ENCODE results near the gene SEC16B. TPM values are rescaled to one million over a fixed set of nuclear protein-coding genes. Genes with fewer than 3 reads are reported as not detected.

Gene SEC16B
- total and polyA plus RNA-seq, 2 of the 8 experiments (the other 6 are each of a cell fraction or from before 2014, with no cell fraction given): 0.56 to 0.94 TPM

- FAIRE-seq: no peak
- Histone ChIP-seq H2AK5ac (ENCODE audit: low read depth, low read length) (no peak overlapping the region), H2BK12ac (ENCODE audit: low read depth, low read length) (no peak overlapping the region), H2BK5ac (ENCODE audit: low read depth, low read length) (no peak overlapping the region), H3K4me3 (ENCODE audit: extremely low read depth in 1 of 4, insufficient read depth in 2 of 4, low read depth in 3 of 4, low read length in 4 of 4) (no peak overlapping the region), H4K8ac (ENCODE audit: extremely low read depth, insufficient read depth, low read length) (no peak overlapping the region), H3K14ac (ENCODE audit: insufficient read length) (no peak overlapping the region), H3K23me2 (ENCODE audit: low read depth, low read length) (no peaks in the 10 kb centered on the region), H2BK15ac (ENCODE audit: low read length) (no peak overlapping the region), H3K27me3 (replicated peaks in 1 of 4; ENCODE audit: control insufficient read depth in 3 of 4, extremely low read depth in 1 of 4, insufficient read depth in 3 of 4, low read length in 3 of 4) (no peaks in the 10 kb centered on the region), H3K23ac (ENCODE audit: insufficient read length) (no peak overlapping the region), H3K9ac (replicated peaks in 1 of 4; ENCODE audit: extremely low read depth in 1 of 4, low read depth in 3 of 4, low read length in 3 of 4) (no peak overlapping the region), H2AFZ (ENCODE audit: low read length) (no peak overlapping the region), H4K91ac (replicated peaks; ENCODE audit: insufficient read length, low read length) (no peak overlapping the region), H3K56ac (replicated peaks; ENCODE audit: insufficient read length, low read depth, low read length) (no peak overlapping the region), H3K9me3 (ENCODE audit: insufficient read depth in 2 of 2, low read depth in 1 of 2, low read length in 1 of 2) (no peaks in the 10 kb centered on the region), H3K4me1 (replicated peaks in 1 of 4; ENCODE audit: control insufficient read depth in 3 of 4, insufficient read depth in 4 of 4, low read length in 3 of 4) (0 out of 7 replicates have a peak, but pooled peaks cover 0 to 3% (median 0%) of the 10 kb centered on the region in 4 experiments), H3K79me2 (ENCODE audit: control insufficient read depth in 1 of 2, insufficient read depth in 2 of 2, low read length in 2 of 2) (no peaks in the 10 kb centered on the region), H3K4ac (replicated peaks; ENCODE audit: insufficient read length, low read depth, low read length) (no peak overlapping the region), H3K36me3 (ENCODE audit: control insufficient read depth in 2 of 4, insufficient read depth in 4 of 4, low read length in 3 of 4) (no peaks in the 10 kb centered on the region), H4K20me1 (replicated peaks in 1 of 2; ENCODE audit: control insufficient read depth in 1 of 2, insufficient read depth in 2 of 2, low read length in 2 of 2) (no peaks in the 10 kb centered on the region), H4K5ac (ENCODE audit: insufficient read length, low read depth, low read length) (no peak overlapping the region), H2BK20ac (ENCODE audit: low read length) (no peak overlapping the region), H3K79me1 (ENCODE audit: low read depth, low read length) (no peaks in the 10 kb centered on the region), H3K27ac (ENCODE audit: low read depth, low read length) (no peak overlapping the region), H3K4me2 (ENCODE audit: insufficient read depth in 1 of 2, low read depth in 2 of 2, low read length in 2 of 2) (no peak overlapping the region), H2BK120ac (replicated peaks; ENCODE audit: low read depth, low read length) (no peak overlapping the region), H3K18ac (ENCODE audit: extremely low read depth, low read length) (no peak overlapping the region)
- POLR2A ChIA-PET (ENCODE audit: partially characterized antibody): no interaction called here
- CTCF ChIA-PET (ENCODE audit: partially characterized antibody): interaction anchor here (1.9 to 14.6 kb wide), 4 partner anchors 8 to 15 kb away, joined by 4 to 274 read pairs (median 13); no protein-coding TSS in a partner anchor
- TF ChIP-seq CEBPB (IDR thresholded peaks at IDR 0.05; ENCODE audit: low read depth, low read length) (no peak), EP300 (IDR thresholded peaks at IDR 0.05; ENCODE audit: borderline replicate concordance in 1 of 2, low read depth in 2 of 2, low read length in 2 of 2) (no peak), RAD21 (IDR thresholded peaks at IDR 0.05 in 1 of 2, conservative IDR thresholded peaks at IDR 0.05 in 1 of 2; ENCODE audit: low read depth in 2 of 2, low read length in 2 of 2) (no peak)
- no peak for DNase-seq (ENCODE audit: low read depth in 1 of 2, low spot score in 2 of 2)
- 67% methylated on average over 2 of the region's 2 CpGs; no CpG with 5 or more reads in 1 of the 2 experiments for WGBS, 2 experiments (ENCODE audit: extremely low coverage in 1 of 2, insufficient coverage in 1 of 2, insufficient read length in 1 of 2, insufficient replicate concordance in 2 of 2, low coverage in 1 of 2, low lambda C conversion rate in 2 of 2, missing lambda C conversion rate in 1 of 2)
These were observed 40.9 kb downstream of the SEC16B start for GRCh38 chr1:177928952-177929351.

Data from H1 (cell line).